Subcutaneous adipose tissue (tissue), 4 donors: ENCODE results near the gene NKX1-1. TPM values are rescaled to one million over a fixed set of nuclear protein-coding genes. Genes with fewer than 3 reads are reported as not detected.

ENCODE experiments used
- total RNA-seq, 4 donors: library from RNA; depleted of rRNA; stranded (reverse); fragments of >200 nt; gene quantifications; one replicate each; pipeline ENCODE4 v1.1.0, GENCODE V29; 2016
- TF ChIP-seq, protein P1 (sequence below): fragments of 450-650 bp; IDR thresholded peaks from one replicate; pipeline ENCODE4 v1.5.1; 2016; ENCODE audit warnings: low read depth, mild to moderate bottlenecking, control low read depth, antibody characterized with exemption, moderate library complexity

NKX1-1 gene
- total RNA-seq, 4 donors from 2014 or later = not detected

GRCh38 chr4:1401409-1402020, 4.7 kb downstream of the NKX1-1 start:
- TF ChIP-seq, protein P1, sequence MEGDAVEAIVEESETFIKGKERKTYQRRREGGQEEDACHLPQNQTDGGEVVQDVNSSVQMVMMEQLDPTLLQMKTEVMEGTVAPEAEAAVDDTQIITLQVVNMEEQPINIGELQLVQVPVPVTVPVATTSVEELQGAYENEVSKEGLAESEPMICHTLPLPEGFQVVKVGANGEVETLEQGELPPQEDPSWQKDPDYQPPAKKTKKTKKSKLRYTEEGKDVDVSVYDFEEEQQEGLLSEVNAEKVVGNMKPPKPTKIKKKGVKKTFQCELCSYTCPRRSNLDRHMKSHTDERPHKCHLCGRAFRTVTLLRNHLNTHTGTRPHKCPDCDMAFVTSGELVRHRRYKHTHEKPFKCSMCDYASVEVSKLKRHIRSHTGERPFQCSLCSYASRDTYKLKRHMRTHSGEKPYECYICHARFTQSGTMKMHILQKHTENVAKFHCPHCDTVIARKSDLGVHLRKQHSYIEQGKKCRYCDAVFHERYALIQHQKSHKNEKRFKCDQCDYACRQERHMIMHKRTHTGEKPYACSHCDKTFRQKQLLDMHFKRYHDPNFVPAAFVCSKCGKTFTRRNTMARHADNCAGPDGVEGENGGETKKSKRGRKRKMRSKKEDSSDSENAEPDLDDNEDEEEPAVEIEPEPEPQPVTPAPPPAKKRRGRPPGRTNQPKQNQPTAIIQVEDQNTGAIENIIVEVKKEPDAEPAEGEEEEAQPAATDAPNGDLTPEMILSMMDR = no peak

- TF ChIP-seq, protein P1 = no peak
Measured at GRCh38 chr4:1400831-1401408, 5.3 kb downstream of the NKX1-1 start.

- TF ChIP-seq, protein P1 = no peak
Measured at GRCh38 chr4:1400191-1400805, 5.9 kb downstream of the NKX1-1 start.

GRCh38 chr4:1399508-1400190, 6.6 kb downstream of the NKX1-1 start:
- TF ChIP-seq, protein P1 = no peak

DNA sequence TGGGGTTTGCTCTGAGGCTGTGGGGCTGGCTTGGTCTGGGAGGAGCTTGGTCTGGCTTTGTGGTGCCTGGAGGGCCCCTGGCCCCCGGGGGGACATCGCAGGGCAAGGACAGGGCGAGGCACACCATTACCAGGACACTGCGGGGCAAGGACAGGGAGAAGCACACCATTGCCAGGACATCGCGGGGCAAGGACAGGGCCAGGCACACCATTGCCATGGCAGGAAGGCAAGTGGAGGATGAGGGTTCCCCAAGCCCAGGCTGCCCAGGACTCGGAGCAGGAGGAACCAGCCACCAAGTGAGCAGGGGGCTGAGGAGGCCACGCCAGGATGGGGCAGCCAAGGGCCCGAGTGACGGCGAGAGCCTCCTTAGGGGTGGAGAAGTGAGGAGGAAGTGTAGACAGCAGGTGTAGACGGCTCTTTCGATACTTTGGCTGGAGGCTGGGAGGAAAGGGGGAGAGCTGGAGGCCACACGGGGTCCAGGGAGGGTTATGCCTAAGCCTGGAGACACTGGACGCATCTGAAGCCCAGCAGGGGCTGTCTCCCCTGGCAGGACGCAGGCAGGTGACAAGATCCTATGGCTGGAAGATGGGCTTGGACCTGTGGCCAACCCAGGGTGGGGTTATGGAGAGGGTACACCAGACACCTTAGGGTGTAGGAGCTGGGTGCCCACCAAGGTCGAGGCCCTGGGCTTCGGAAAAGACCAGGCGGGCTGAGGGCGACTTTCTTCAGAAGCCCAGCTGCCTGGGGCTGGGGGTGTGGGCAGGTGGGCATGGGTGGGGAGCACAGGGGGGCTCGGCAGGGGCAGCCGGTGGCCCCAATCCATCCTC, 7.3 kb downstream of the NKX1-1 start:
- TF ChIP-seq, protein P1 = no peak

DNA sequence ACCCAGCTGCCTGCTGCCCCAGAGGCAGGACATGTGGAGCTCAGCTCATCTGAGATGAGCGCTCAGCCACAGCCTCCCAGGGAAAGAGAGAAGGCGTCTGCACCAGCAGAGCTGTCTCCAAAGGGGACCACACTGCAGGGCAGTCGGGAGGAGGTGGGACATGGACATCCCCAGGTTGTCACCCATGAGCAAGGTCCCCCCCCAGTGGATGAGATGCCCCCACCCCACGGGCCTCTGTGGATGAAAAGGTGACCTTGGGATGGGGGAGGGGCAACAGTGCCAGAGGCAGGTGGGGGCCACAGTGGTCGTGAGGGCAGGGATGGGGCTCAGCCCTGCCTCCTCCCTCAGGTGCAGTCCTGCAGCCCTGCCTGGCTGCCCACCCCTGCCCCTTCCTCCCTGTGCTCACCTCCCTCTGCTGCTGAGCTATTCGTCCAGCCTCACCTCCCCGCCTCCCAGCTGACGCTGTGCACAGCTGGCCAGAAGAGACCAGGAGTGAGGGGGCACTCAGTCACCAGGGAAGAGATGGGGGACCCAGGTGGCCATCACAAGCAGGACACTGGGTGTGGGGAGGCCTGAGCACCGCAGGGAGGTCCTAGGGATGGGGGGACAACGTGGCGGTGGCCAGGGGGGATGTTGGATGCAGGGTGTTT, 9.3 kb downstream of the NKX1-1 start:
- TF ChIP-seq, protein P1 = no peak
